GM18526 (cell line): Measurements from ENCODE around the gene TGFBR1.

Source experiments
- POLR2A ChIP-seq: IDR thresholded peaks from 3 replicates; pipeline ENCODE4 v1.6.1; 2011; ENCODE audit not compliant: insufficient read length; ENCODE audit errors: extremely low read depth

Gene TGFBR1

DNA sequence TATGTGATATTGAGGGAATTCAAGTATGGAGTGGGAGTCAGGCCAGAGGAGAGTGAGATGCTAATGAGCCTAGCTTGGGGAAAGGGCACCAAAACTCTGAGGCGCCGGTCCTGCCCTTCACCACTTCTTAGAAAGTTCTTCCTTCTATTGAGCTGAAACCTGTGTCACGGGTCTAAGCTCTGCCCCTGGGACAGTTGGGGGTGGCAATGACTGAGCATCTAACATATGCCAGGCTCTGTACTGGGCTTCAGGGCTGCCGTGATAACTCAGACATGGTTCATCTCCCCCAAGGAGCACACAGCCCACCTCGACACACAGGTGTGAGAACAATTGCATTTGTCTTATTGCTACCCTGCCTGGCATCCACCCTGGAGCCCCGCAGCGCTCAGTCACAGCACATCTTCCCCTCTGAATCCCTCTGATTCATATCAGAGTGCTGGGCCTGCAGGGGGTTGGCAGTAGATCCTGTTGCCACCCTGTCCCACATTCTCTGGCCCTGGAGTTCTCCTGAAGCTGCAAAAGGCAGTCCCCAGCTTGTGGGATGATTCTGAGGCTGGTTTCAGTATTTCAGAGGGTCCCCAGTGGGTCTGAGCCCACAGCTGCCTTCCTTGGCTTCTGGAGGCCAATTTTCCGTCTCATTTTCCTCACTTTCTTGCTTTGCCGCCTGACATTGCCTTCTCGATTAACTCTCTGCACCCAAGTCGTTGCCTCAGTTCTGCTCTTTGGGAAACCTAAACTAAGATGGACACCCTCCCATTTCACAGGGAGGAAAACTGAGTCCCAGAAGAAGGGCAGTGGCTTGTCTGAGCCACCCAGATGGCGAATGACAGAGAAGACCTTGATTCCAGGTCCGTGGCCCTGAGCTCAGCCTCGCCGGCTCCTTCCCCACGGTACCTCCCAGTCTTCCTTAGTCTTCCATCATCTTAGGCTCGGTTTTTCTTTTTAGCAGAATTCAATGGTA is 74.3 kb downstream of the TGFBR1 start:
- no peak for TF ChIP-seq POLR2A

DNA sequence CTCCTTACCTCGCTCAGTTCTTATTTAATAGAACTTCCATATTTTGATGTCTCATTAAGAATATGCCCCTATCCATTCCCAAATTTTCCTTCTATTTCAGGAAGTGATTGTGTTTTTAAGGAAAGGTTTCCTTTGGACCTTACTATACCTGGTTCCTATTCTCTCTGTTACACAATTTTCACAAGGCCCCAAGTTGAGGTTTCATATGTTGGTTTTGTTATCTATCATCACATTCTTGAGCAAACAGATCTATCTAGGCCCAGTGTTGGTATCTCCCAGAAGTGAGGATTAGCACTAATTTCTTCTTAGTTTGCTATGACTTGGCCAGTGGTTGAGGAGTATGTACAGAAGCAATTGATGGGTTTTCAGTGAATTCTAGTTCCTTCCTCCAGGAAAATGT is 75.3 kb downstream of the TGFBR1 start:
- TF ChIP-seq POLR2A = no peak

DNA sequence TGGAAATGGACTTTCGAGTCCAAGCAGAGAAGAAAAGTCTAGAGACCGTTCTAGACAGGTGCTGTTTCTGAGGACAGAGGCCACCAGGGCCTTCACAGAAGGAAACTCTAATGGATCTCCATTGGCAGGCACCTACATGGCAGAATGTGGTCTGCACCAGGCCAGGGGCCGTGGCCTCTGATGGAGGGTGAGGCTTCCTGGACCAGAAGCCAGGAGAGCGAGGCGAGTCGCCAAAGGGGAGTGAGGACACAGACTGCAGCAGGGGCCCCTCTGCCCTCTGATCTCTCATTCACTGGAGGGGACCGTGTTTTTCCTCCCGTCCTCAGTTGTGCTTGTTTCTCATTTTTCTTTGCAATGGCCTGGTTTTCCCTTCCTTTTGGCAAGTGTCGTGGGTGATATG is 75.7 kb downstream of the TGFBR1 start:
- TF ChIP-seq POLR2A = no peak

DNA sequence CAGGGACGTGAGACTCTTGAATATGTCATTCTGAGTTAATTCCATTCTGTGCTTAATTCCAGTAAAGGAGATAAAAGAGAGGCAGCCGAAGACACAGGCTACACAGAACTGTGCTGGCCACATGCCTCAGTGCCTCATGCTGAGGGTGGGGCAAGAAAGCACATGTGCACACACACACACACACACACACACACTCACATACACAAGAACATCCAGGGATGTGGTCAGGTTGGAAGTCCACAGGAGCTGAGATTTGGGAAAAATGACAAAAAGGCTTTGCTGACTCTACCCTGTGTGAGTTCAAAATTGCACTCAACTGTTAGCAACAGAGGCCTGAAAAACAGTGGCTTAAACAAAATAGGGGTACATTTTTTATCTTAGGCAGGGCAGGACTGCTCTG is 76.3 kb downstream of the TGFBR1 start:
- TF ChIP-seq POLR2A = no peak

DNA sequence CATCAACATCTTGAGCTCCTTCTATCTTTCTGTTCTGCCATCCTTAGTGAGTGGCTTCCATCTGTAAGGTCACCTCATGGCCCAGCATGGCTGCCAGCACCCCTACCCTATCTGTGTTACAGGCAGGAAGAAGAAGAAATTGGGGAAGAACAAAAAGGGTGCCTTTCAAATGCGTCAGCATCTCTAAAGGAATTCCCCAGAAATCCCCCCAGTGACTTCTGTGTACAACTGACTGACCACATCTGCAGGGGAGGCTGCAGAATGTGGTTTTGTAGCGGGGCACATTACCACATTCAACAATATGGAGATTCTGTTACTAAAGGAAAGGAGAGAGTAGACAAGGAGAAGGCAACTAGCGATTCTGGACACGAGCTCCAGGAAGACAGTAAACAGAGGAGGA is 76.7 kb downstream of the TGFBR1 start:
- TF ChIP-seq POLR2A = no peak

DNA sequence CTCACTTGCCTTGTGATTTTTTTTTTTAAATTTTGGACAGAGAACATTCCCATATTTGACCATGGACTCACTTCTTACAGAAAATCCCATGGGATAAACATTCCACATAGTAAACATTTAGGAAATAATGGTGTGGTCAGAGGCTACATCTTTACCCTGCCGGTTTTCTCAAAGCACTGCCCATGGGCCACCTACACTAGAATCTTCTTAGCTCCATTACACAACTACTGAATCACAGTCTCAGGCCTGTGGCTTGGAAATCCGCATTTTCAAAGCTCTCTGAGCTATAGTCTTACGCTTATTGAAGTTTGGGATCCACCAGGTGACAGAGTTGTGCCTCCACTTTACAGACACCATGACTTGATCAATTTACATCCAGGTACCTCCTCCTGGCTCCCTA is 77.4 kb downstream of the TGFBR1 start:
- no peak for TF ChIP-seq POLR2A

DNA sequence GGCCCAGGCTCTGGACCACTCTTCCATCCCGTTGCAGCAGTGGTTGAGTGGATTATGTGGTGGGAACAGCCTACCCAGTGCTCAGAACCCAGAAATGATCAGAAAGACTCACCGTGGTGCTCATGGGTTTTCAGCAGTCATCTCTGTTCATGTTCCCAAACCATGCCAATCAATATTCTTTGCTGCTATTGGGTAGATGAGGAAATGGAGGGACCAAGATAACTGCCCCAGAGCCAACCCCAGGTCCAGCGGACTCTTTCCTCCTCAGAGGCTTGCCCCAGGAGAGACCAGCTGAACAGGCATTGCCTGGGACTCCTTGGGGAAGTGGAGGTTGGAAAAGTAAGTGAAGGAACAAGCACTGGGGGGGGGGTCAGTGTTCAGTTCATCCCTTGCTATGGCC is 78.7 kb downstream of the TGFBR1 start:
- TF ChIP-seq POLR2A = no peak

DNA sequence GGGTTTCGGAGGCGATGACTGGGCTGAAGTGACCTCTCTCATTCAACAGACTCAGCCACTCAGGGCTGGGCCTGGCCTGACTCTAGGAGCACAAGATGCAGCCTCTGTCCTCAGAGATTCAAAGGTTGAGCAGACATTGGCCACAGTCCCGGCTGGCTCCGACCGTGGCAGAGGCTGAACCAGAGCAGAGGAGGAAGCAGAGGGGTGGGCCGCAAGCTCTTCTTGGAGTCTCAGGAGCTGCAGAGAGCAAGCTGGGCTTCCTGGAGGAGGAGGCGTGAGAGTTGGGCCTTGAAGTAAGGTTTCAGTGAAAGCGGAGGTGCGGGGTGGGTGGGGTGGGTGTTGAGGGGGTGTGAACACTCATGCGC is 79.2 kb downstream of the TGFBR1 start:
- peak; percentile 30 for TF ChIP-seq POLR2A

DNA sequence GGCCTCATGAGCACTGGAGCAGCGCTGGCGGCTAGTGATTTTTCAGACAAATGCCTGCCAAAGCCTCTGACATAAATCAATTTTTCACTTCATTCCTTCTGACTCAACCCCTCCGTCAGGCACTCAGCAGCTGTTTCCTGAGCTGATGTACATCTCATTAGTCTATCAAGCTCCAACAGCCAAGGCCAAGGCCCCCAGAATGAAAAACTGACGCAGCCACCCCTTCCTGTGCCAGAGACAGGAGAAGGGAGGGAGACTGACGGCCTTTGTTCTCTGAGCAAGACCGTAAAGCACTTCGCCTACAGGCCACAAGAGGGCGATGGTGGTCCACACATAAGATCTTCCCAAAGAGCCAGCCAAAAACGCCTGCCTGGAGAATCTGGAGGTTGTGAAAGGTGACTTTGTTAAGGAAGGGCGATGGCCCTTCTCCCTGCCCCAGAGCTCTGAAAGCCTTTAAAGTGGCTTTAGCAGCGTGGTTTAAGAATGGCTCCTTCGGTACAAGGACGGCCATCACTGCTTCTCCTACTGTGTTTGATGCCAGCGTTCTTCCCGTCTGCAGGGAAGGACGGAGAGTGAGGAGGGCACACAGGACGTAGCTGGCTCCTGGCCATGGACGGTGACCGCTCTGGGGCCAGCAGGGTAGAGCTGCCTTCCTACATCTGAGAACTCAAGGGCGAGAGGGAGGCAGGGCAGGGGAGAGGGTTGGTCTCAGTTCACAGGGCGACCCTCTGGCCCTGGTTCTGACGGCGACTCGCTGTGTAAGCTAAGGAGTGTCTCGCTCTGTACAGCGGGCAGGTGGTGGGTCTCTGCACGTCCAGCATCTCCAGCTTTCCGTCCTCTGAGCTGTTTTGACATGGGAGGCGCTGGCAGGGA is 79.8 kb downstream of the TGFBR1 start:
- peak; percentile 11 for TF ChIP-seq POLR2A

DNA sequence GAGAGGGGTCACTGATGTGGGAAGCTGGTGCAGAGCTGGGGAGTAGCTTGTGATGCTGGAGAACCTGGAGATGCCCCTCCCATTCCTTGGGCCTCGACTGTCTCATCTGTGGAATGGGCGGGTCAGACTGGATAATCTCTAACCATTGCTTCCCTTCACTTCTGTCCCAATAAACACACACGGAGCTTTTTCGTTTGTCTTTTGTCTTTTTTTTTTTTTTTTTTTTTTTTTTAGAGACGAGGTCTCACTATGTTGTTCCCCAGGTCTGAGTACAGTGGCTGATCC is 80.4 kb downstream of the TGFBR1 start:
- TF ChIP-seq POLR2A = no peak

DNA sequence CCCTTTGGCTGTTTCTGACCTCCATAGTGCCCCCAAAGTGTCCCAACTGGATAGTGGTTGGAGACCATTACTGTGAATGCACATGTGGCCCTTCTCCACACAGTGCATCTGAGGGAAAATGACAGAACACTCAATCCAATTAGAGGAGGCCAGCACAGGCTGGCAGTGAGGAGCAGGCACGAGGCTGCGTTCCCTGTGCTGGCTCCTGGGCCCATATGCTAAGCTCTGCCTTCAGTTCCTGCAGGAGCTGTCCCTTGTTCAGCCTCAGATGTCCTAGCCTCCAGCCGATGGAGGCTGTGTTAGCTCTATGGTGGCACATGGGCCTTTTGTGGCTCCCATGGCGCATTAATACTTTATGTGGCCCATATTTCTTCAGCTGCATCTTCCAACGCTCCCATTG is 81.0 kb downstream of the TGFBR1 start:
- TF ChIP-seq POLR2A = no peak

DNA sequence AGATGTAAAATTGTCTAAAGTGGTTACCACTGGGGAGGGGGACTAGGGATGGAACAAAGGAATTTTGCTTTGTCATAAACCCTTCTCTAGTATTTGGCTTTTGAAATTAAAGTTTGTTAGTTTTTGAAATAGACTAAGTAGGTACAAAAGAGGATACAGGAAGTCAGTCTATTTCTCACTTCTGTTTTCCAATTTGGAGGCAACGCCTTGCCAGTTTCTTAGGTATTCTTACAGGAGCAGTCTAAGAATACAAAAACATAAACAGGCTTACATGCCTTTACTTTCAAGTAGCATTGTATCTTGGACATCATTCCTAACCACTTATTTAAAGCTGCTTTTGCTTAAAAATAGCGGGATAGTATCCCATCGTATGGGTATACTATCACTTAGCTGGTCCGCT is 82.4 kb downstream of the TGFBR1 start:
- no peak for TF ChIP-seq POLR2A

DNA sequence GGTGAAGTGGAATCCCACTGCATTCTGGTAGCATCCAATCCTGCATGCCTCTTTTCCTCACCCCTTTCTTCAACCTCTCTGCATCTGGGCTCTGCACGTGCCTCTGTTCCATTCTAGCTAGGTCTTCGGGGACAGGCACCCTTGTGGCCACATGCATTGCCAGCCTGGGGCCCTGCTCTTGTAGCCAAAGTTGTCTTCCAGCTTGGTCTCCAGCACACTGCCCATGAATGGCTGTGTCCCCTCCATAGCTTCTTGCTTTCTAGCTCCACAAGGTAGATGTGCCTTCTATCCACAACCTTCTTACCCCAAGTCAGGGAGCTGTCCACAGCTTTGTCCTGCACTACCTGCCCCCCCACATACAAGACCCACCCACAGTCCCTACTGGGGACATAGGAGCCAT is 84.3 kb downstream of the TGFBR1 start:
- TF ChIP-seq POLR2A = no peak

DNA sequence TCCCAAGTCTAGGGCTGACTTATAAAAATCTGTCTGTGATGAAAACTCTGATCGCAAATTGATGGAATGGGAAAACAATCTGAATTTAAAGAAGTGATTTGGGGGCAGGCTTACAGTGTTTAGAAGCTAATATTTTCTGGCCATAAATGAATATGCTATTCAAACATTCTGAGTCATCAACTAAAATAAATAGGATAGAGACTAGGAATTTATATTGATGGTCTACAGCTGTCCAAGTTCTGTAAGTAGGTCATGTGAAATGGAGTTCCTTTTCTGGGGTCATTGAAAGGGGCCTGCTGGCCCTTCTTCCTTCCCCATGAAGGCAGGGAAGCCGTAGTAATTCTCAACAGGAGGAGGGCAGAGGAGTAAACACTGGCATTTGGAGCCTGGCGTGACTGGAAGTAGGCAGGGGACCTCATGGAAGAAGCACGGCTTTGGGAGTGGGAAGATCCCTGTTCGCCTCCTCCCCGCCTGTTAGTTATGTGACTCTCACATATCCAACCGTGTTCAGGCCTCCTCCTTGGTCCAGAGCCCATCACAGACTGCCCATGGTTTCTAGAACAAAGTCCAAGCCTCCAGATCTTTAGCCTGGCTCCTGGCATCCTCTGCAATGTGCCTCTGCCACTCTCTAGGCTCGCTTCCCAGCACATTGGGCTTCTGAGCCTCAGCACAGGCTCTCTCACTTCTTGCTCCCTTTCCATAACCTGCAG is 85.1 kb downstream of the TGFBR1 start:
- TF ChIP-seq POLR2A = no peak

DNA sequence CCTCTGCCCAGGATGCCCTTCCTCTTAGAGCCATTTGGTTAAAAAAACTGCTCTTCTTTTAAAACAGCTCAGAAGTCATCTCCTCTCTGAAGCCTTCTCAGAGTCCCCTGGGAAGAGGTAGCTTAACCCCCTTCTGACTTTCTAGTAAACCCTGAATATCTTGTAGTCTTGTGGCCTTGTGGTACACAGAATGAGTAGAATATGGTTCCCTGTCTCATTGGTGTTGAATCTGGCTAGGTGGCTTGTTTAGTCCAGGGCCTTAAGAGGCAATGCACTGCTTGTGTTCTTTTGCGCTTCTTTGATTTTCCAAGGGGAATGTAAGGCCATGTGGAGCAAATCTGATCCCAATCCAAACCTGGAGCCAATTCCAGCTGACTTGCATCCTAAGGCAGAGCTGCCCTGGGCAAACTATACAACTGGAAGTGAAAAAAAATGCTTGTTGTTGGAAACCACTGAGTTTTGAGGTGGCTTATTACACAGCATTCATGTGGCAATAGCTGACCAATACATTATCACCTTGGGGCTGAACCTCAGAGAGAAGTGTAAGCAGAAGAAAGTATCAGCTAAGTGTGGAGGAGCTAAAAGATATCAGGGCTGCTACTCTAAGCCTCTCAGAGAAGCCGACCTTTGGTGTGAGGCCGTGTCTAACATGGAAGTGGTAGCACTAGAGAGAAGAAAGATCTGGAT is 85.8 kb downstream of the TGFBR1 start:
- no peak for TF ChIP-seq POLR2A

DNA sequence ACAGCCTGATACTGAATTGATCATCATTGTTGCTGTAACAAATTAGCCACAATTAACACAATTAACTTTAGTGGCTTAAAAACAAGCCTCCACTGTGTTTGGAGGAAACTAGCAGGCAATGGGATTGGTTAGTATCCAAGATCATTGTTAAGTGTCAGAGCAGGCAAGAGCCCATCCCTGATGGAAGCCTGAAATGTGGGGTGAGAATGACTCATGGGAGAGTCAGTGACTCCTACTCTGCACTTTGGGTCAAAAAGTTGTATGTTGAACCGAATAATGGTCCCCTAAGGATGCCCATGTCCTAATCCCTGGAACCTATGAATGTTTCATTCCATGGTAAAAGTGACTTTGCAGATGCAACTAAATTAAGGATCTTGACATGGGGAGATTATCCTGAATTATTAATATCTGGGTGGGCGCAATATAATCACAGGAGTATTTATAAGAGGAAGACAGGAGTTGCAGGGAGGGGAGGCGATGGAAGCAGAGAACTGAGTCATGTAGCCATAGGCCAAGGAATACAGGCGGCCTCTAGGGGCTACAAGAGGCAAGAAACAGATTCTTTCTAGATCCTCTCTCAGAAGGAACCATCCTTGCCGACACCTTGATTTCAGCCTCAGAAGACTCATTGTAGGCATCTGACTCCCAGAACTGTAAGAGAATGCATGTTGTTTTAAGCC is 88.0 kb downstream of the TGFBR1 start:
- no peak for TF ChIP-seq POLR2A
